ENCODE results near the gene CRY2. TPM values are rescaled to one million over a fixed set of nuclear protein-coding genes. Genes with fewer than 3 reads are reported as not detected.
A peak's percentile ranks its signal among the peaks of the same experiment; 100 is the strongest.
"Not testable (repeated sequence)": the region's sequence is repeated elsewhere in the genome, so short reads cannot be mapped to it uniquely, and the experiment has no call there.

CRY2 gene
- total RNA-seq, 4 donors from 2014 or later: 36.4 to 85.9 (median 37.9) TPM

- ATAC-seq: no peak
- Histone ChIP-seq H3K4me3 (peak overlapping the region in 3 of 4 donors; percentile 56 to 76 (median 62)), H3K27ac (no peak overlapping the region)
Measured at GRCh38 chr11:45899086-45899447, 51.8 kb downstream of the CRY2 start.

GRCh38 chr11:45899448-45900174 lies 52.3 kb downstream of the CRY2 start:
- ATAC-seq (peak; percentile 67 to 81), DNase-seq (peak; percentile 22 to 62)
- peaks cover 0 to 15% (median 8%) of the 10 kb centered on the region in 3 donors for H3K27me3 ChIP-seq
- H3K9me3 ChIP-seq: no peaks in the 10 kb centered on the region
- H3K4me1 ChIP-seq: peaks cover 0 to 16% of the 10 kb centered on the region in 2 donors
- intact Hi-C loops (cut with DNase I; ENCODE audit: low total_unique reads) (no loop called here), in situ Hi-C loops (cut with MboI; ENCODE audit: low sequenced_read_pairs in 4 of 4) (no loop called here)
- peak overlapping the region in 1 of 4 donors; percentile 52 for H3K27ac ChIP-seq
- TF ChIP-seq POLR2A (IDR thresholded peaks at IDR 0.05) (no peak), CTCF (IDR thresholded peaks at IDR 0.05 in 4 of 5, conservative IDR thresholded peaks at IDR 0.05 in 1 of 5) (no peak)
- no peaks in the 10 kb centered on the region for H3K36me3 ChIP-seq
- peak overlapping the region; percentile 46 to 76 (median 59) for H3K4me3 ChIP-seq

More at GRCh38 chr11:45899086-45899447, 51.8 kb downstream of the CRY2 start:
- Histone ChIP-seq H3K9me3 (no peaks in the 10 kb centered on the region), H3K27me3 (peaks cover 0 to 15% (median 8%) of the 10 kb centered on the region in 3 donors), H3K4me1 (peaks cover 0 to 16% of the 10 kb centered on the region in 2 donors), H3K36me3 (no peaks in the 10 kb centered on the region)
- no peak for DNase-seq
- intact Hi-C loops (cut with DNase I; ENCODE audit: low total_unique reads) (no loop called here), in situ Hi-C loops (cut with MboI; ENCODE audit: low sequenced_read_pairs in 4 of 4) (no loop called here)
- TF ChIP-seq POLR2A (IDR thresholded peaks at IDR 0.05) (no peak), CTCF (IDR thresholded peaks at IDR 0.05 in 4 of 5, conservative IDR thresholded peaks at IDR 0.05 in 1 of 5) (no peak)

- Histone ChIP-seq H3K27me3 (peaks cover 0 to 15% (median 8%) of the 10 kb centered on the region in 3 donors), H3K4me1 (peaks cover 0 to 16% of the 10 kb centered on the region in 2 donors), H3K4me3 (peak overlapping the region; percentile 46 to 76 (median 59))
- H3K27ac ChIP-seq; intact Hi-C loops (cut with DNase I; ENCODE audit: low total_unique reads); H3K36me3 ChIP-seq; DNase-seq; H3K9me3 ChIP-seq; in situ Hi-C loops (cut with MboI; ENCODE audit: low sequenced_read_pairs in 4 of 4): not testable (repeated sequence)
- peak; percentile 19 to 39 for ATAC-seq
Measured at GRCh38 chr11:45900175-45900800, 53.0 kb downstream of the CRY2 start.

GRCh38 chr11:45900916-45901617 lies 53.8 kb downstream of the CRY2 start:
- Histone ChIP-seq H3K4me3 (peak overlapping the region in 2 of 4 donors; percentile 56 to 62), H3K27ac (no peak overlapping the region), H3K9me3 (no peaks in the 10 kb centered on the region), H3K36me3 (no peaks in the 10 kb centered on the region), H3K4me1 (peaks cover 0 to 16% of the 10 kb centered on the region in 2 donors), H3K27me3 (peaks cover 0 to 15% (median 8%) of the 10 kb centered on the region in 3 donors)
- intact Hi-C loops (cut with DNase I; ENCODE audit: low total_unique reads) (no loop called here), in situ Hi-C loops (cut with MboI; ENCODE audit: low sequenced_read_pairs in 4 of 4) (no loop called here)
- no peak for DNase-seq
- TF ChIP-seq CTCF (IDR thresholded peaks at IDR 0.05 in 4 of 5, conservative IDR thresholded peaks at IDR 0.05 in 1 of 5) (no peak), POLR2A (IDR thresholded peaks at IDR 0.05) (no peak)
- ATAC-seq: no peak

- DNase-seq (no peak), ATAC-seq (no peak)
- no peak overlapping the region for H3K4me3 ChIP-seq
- no peaks in the 10 kb centered on the region for H3K36me3 ChIP-seq
- TF ChIP-seq CTCF (IDR thresholded peaks at IDR 0.05 in 4 of 5, conservative IDR thresholded peaks at IDR 0.05 in 1 of 5): no peak
- no peak for TF ChIP-seq POLR2A (IDR thresholded peaks at IDR 0.05)
- no peak overlapping the region for H3K27ac ChIP-seq
- H3K9me3 ChIP-seq: no peaks in the 10 kb centered on the region
- intact Hi-C loops (cut with DNase I; ENCODE audit: low total_unique reads): no loop called here
- H3K27me3 ChIP-seq: peaks cover 0 to 15% (median 8%) of the 10 kb centered on the region in 3 donors
- peaks cover 0 to 16% of the 10 kb centered on the region in 2 donors for H3K4me1 ChIP-seq
- in situ Hi-C loops (cut with MboI; ENCODE audit: low sequenced_read_pairs in 4 of 4): no loop called here
Measured at GRCh38 chr11:45901626-45902025, 54.4 kb downstream of the CRY2 start.

Data from gastrocnemius medialis (tissue), 4 donors.